Naive thymus-derived CD4-positive, alpha-beta T cell (primary cell): ENCODE measurements around the gene EPHX1. TPM values are rescaled to one million over a fixed set of nuclear protein-coding genes. Genes with fewer than 3 reads are reported as not detected.

Source experiments
- ATAC-seq: fragments of 150-1000 bp; cut with Tn5 transposase; 2 replicates; pipeline ENCODE4 v1.10.0; 2021; ENCODE audit warnings: mild to moderate bottlenecking, moderate library complexity
- CTCF ChIA-PET: fragments of 350-600 bp; sonication (Branson Sonifier 250); formaldehyde crosslinking; loops from one replicate; lab custom pipeline; 2021; ENCODE audit warnings: antibody characterized with exemption; lab: Charles Lee
- POLR2A ChIA-PET: fragments of 350-600 bp; sonication (Branson Sonifier 250); formaldehyde crosslinking; loops from one replicate; lab custom pipeline; 2021; ENCODE audit warnings: antibody characterized with exemption, inconsistent platforms; lab: Charles Lee
- DNase-seq, 9 donors: peaks; one replicate each; pipeline versions ENCODE4 v3.0.0 to v3.0.0-alpha.2; 2020 to 2022; ENCODE audit warnings: mixed read lengths in 1 of 9
- H3K27ac ChIP-seq: one replicate; pipeline ENCODE4 v1.7.0; 2013; ENCODE audit warnings: mild to moderate bottlenecking, low read depth, low read length, moderate library complexity
- H3K27me3 ChIP-seq, 2 donors: one replicate each; pipeline ENCODE4 v1.7.0; 2013; ENCODE audit warnings: low read length in 2 of 2, mild to moderate bottlenecking in 2 of 2, moderate library complexity in 2 of 2; ENCODE audit not compliant: control insufficient read depth in 2 of 2, insufficient read depth in 2 of 2
- H3K36me3 ChIP-seq, 3 experiments: 1 replicate in 2 of 3; 2 replicates in 1 of 3; pipeline ENCODE4 v1.7.0; 2013; ENCODE audit warnings: low read length in 3 of 3, mild to moderate bottlenecking in 3 of 3, moderate library complexity in 1 of 3; ENCODE audit not compliant: insufficient read depth in 3 of 3, control insufficient read depth in 2 of 3
- H3K4me1 ChIP-seq, 2 donors: one replicate each; pipeline ENCODE4 v1.7.0; 2013; ENCODE audit warnings: low read length in 2 of 2, mild to moderate bottlenecking in 2 of 2, moderate library complexity in 1 of 2; ENCODE audit not compliant: control insufficient read depth in 2 of 2, insufficient read depth in 2 of 2
- H3K4me3 ChIP-seq: 2 replicates; pipeline ENCODE4 v1.7.0; 2013; ENCODE audit warnings: mild to moderate bottlenecking, low read length
- H3K9me3 ChIP-seq, 3 experiments: 1 replicate in 2 of 3; 2 replicates in 1 of 3; pipeline ENCODE4 v1.7.0; 2013; ENCODE audit warnings: low read length in 3 of 3; ENCODE audit not compliant: control insufficient read depth in 2 of 3
- H3K27ac Mint-ChIP-seq, 9 donors: one replicate each; pipeline ENCODE4 v1.8.0; 2020 to 2022; ENCODE audit warnings: mixed read lengths in 9 of 9, mild to moderate bottlenecking in 8 of 9, moderate library complexity in 5 of 9, inconsistent platforms in 2 of 9
- H3K27me3 Mint-ChIP-seq, 5 donors: one replicate each; pipeline ENCODE4 v1.8.0; 2021 to 2022; ENCODE audit warnings: mixed read lengths in 5 of 5, mild to moderate bottlenecking in 1 of 5
- H3K36me3 Mint-ChIP-seq, 5 donors: one replicate each; pipeline ENCODE4 v1.8.0; 2020 to 2022; ENCODE audit warnings: mixed read lengths in 5 of 5, mild to moderate bottlenecking in 3 of 5, inconsistent platforms in 1 of 5
- H3K4me1 Mint-ChIP-seq, 7 donors: one replicate each; pipeline ENCODE4 v1.8.0; 2020 to 2022; ENCODE audit warnings: mixed read lengths in 7 of 7, mild to moderate bottlenecking in 3 of 7, inconsistent platforms in 1 of 7
- H3K4me3 Mint-ChIP-seq, 10 donors: one replicate each; pipeline ENCODE4 v1.8.0; 2020 to 2022; ENCODE audit warnings: mild to moderate bottlenecking in 10 of 10, mixed read lengths in 10 of 10, moderate library complexity in 6 of 10, inconsistent platforms in 2 of 10
- H3K9me3 Mint-ChIP-seq, 11 donors: one replicate each; pipeline ENCODE4 v1.8.0; 2020 to 2022; ENCODE audit warnings: mixed read lengths in 11 of 11, mild to moderate bottlenecking in 4 of 11, inconsistent platforms in 1 of 11, moderate library complexity in 1 of 11
- intact Hi-C, 2 donors: fragments of 100-400 bp; cut with micrococcal nuclease; formaldehyde crosslinking; loops; one replicate each; pipeline ENCODE4 v1.15.1; 2023
- polyA plus RNA-seq, 2 donors: library from polyadenylated mRNA; unstranded; fragments of 300-500 nt; fragmentation: Illumina TruSeq; gene quantifications; one replicate each; pipeline ENCODE4 v1.2.3, GENCODE V29; 2021
- total RNA-seq, 6 experiments: library from RNA in 5 of 6; stranded (reverse) in 5 of 6; gene quantifications; 1 replicate in 5 of 6; 2 replicates in 1 of 6; pipeline ENCODE4 v1.2.3 and lab custom pipeline; 2021 to 2026

Gene EPHX1
- total and polyA plus RNA-seq, 7 experiments from 2014 or later: 0.66 to 3.2 (median 2.0) TPM

DNA sequence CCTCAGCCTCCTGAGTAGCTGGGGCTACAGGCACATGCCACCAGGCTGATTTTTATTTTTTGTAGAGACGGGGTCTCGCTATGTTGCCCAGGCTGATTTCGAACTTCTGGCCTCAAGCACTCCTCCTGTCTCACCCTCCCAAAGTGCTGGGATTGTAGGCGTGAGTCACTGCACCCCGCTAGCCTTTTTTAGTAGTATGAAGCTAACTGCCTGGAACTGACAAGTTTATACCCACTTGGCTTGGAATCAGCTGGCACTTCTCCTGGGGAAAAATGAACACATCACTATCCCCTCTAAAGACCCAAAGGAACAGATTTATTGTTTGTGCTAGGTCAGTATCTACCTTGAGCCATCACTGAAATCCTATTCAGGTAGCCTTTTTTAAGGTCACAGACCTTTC lies 53.2 kb downstream of the EPHX1 start:
- no peaks in the 10 kb centered on the region for H3K9me3 Mint-ChIP-seq
- Histone ChIP-seq H3K27ac (no peak overlapping the region), H3K9me3 (no peaks in the 10 kb centered on the region), H3K27me3 (no peaks in the 10 kb centered on the region), H3K36me3 (peaks cover 54 to 100% (median 61%) of the 10 kb centered on the region in 3 experiments), H3K4me3 (no peak overlapping the region), H3K4me1 (peaks cover 25 to 32% of the 10 kb centered on the region in 2 donors)
- ChIA-PET CTCF (interaction anchor here (0.6 kb wide), 1 partner anchor 470 kb away, joined by 3 read pairs; no protein-coding TSS in a partner anchor), POLR2A (interaction anchor here (1.0 to 5.6 kb wide), 4 partner anchors 10 to 34 kb away, joined by 4 to 55 read pairs (median 13); partner anchors contain the start of gene TMEM63A)
- H3K4me3 Mint-ChIP-seq: no peak overlapping the region
- peak overlapping the region in 4 of 9 donors; percentile 8 to 59 (median 36) for H3K27ac Mint-ChIP-seq
- no peak for ATAC-seq
- H3K36me3 Mint-ChIP-seq: peaks cover 9 to 64% (median 44%) of the 10 kb centered on the region in 5 donors
- H3K27me3 Mint-ChIP-seq: no peaks in the 10 kb centered on the region
- H3K4me1 Mint-ChIP-seq: peaks cover 27 to 43% (median 36%) of the 10 kb centered on the region in 7 donors
- no peak for DNase-seq
- intact Hi-C loops: no loop called here

DNA sequence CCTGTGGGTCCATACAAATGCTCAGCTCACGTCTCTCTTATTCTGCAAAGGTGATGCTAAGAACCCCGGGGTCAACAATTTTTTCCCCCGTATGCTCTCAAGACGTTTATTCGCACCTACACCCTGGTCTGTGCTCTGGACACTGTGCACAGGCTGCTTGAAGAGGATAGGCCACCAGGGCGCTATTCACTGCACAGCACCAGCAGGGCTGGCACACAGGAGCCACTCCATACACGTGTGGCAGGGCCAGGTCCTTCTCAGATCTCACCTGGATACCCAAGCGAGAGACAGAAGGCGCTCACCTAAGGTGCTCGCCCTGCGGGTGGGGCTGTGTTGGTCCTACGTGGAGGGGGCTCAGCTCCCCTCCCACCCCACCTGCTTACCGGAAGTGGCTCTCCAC lies 55.6 kb downstream of the EPHX1 start:
- DNase-seq (peak in 1 of 9 donors; percentile 27), ATAC-seq (peak; percentile 34)
- Mint-ChIP-seq H3K36me3 (peaks cover 3 to 57% (median 35%) of the 10 kb centered on the region in 5 donors), H3K4me1 (peaks cover 31 to 51% (median 44%) of the 10 kb centered on the region in 7 donors), H3K9me3 (no peaks in the 10 kb centered on the region), H3K4me3 (peak overlapping the region in 6 of 10 donors; percentile 44 to 77 (median 70)), H3K27ac (peak overlapping the region in 8 of 9 donors; percentile 82 to 94 (median 86)), H3K27me3 (no peaks in the 10 kb centered on the region)
- Histone ChIP-seq H3K4me3 (no peak overlapping the region), H3K27ac (peak overlapping the region; percentile 68), H3K9me3 (no peaks in the 10 kb centered on the region), H3K27me3 (no peaks in the 10 kb centered on the region), H3K4me1 (peaks cover 25 to 32% of the 10 kb centered on the region in 2 donors), H3K36me3 (peaks cover 42 to 98% (median 58%) of the 10 kb centered on the region in 3 experiments)
- ChIA-PET POLR2A (interaction anchor here (0.7 to 5.6 kb wide), 8 partner anchors 9 to 46 kb away, joined by 3 to 55 read pairs (median 4); partner anchors contain the start of gene TMEM63A), CTCF (interaction anchor here (1.1 kb wide), 1 partner anchor 8 kb away, joined by 3 read pairs; no protein-coding TSS in a partner anchor)
- intact Hi-C loops: loop anchor here (5.0 kb wide), 1 partner anchor 88 kb away; the partner anchor contains the start of gene SRP9 (in 2 of the 2)

DNA sequence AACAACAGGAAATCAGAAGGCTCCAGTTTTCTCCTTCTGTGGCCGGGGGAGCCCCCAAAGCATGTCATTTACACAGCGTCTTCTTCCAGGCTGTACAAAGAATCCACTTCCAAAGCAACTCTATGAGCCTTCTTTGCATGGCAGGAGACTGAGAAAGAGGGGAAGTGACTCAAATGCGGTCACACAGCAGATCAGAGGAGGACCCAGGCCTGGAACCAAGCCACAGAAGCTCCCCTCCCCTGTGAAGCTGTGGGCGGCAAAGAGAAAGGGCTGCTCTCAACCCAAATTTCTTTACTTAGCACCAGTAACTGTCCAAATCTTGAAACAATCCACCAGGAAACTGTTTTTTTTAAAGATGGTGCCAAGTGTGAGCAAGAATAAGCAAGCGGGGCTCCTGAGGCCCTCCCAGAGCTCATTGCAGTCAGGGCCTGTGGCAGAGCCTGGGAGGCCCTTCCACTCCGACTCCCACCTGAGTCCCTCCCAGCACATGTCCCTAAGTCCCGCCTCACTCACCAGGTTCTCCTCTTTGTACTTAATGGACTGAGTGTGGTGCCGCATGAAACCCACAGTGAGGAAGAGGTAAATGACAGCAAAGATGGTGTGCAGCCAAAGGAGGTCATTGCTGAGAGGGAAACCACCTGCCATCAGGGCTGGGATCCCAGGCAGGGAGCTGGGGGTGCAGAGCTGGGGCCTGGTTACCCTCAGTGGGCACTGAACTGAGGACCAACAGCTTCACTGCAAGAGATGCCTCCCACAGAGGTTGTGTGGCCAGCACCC lies 56.3 kb downstream of the EPHX1 start:
- peaks cover 25 to 32% of the 10 kb centered on the region in 2 donors for H3K4me1 ChIP-seq

DNA sequence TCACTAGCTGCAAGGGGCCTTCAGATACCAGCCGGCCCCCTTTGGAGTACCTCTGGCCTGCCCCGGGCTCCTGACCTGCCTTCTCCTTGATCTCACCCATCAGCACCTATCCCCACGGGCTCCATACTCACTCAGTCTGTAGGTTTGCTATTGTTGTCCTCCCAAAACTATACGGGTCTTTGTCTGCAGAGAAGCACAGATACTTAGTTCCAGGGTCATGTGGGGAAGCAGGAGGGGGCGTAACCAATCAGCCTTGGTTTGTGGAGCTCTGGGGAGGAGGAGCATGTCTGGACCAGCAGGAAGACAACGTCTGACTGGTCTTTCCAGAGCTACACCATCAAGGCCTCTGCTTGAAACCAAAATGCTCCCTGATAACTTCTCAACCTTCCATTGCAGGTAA lies 57.1 kb downstream of the EPHX1 start:
- Mint-ChIP-seq H3K4me1 (peaks cover 38 to 65% (median 51%) of the 10 kb centered on the region in 7 donors), H3K36me3 (peaks cover 3 to 60% (median 38%) of the 10 kb centered on the region in 5 donors), H3K4me3 (peak overlapping the region in 9 of 10 donors; percentile 34 to 80 (median 65)), H3K27ac (peak overlapping the region in 8 of 9 donors; percentile 55 to 92 (median 84)), H3K27me3 (no peaks in the 10 kb centered on the region), H3K9me3 (no peaks in the 10 kb centered on the region)
- DNase-seq: no peak
- ATAC-seq: no peak
- Histone ChIP-seq H3K36me3 (peaks cover 42 to 98% (median 60%) of the 10 kb centered on the region in 3 experiments), H3K4me1 (peaks cover 25 to 32% of the 10 kb centered on the region in 2 donors), H3K27me3 (no peaks in the 10 kb centered on the region), H3K27ac (peak overlapping the region; percentile 68), H3K4me3 (no peak overlapping the region), H3K9me3 (no peaks in the 10 kb centered on the region)
- intact Hi-C loops: loop anchor here (1.0 to 5.0 kb wide), 6 partner anchors 14 to 90 kb away; partner anchors contain the start of gene SRP9 (in 2 of the 2)
- CTCF ChIA-PET: interaction anchor here (0.6 to 1.3 kb wide), 4 partner anchors 10 to 210 kb away, joined by 3 read pairs; no protein-coding TSS in a partner anchor
- POLR2A ChIA-PET: interaction anchor here (1.0 to 5.6 kb wide), 9 partner anchors 11 to 89 kb away, joined by 3 to 55 read pairs (median 4); partner anchors contain the start of genes SRP9 and TMEM63A

More for the DNA sequence above, 56.3 kb downstream of the EPHX1 start:
- no peaks in the 10 kb centered on the region for H3K27me3 Mint-ChIP-seq
- peak overlapping the region; percentile 68 to 94 (median 85) for H3K27ac Mint-ChIP-seq
- peak overlapping the region; percentile 44 to 80 (median 66) for H3K4me3 Mint-ChIP-seq
- H3K9me3 Mint-ChIP-seq: no peaks in the 10 kb centered on the region
- H3K4me1 Mint-ChIP-seq: peaks cover 36 to 58% (median 51%) of the 10 kb centered on the region in 7 donors
- intact Hi-C loops: loop anchor here (1.0 to 5.0 kb wide), 6 partner anchors 15 to 89 kb away; partner anchors contain the start of gene SRP9 (in 2 of the 2)
- Histone ChIP-seq H3K27me3 (no peaks in the 10 kb centered on the region), H3K36me3 (peaks cover 42 to 98% (median 62%) of the 10 kb centered on the region in 3 experiments), H3K4me3 (no peak overlapping the region), H3K27ac (peak overlapping the region; percentile 68), H3K9me3 (no peaks in the 10 kb centered on the region)
- POLR2A ChIA-PET: interaction anchor here (0.6 to 5.6 kb wide), 14 partner anchors 8 to 217 kb away, joined by 3 to 55 read pairs (median 4); partner anchors contain the start of genes SRP9 and TMEM63A
- DNase-seq (peak in 8 of 9 donors; percentile 58 to 78 (median 68)), ATAC-seq (peak; percentile 91)
- H3K36me3 Mint-ChIP-seq: peaks cover 3 to 59% (median 40%) of the 10 kb centered on the region in 5 donors
- CTCF ChIA-PET: interaction anchor here (0.6 to 1.1 kb wide), 3 partner anchors 8 to 209 kb away, joined by 3 read pairs; no protein-coding TSS in a partner anchor

DNA sequence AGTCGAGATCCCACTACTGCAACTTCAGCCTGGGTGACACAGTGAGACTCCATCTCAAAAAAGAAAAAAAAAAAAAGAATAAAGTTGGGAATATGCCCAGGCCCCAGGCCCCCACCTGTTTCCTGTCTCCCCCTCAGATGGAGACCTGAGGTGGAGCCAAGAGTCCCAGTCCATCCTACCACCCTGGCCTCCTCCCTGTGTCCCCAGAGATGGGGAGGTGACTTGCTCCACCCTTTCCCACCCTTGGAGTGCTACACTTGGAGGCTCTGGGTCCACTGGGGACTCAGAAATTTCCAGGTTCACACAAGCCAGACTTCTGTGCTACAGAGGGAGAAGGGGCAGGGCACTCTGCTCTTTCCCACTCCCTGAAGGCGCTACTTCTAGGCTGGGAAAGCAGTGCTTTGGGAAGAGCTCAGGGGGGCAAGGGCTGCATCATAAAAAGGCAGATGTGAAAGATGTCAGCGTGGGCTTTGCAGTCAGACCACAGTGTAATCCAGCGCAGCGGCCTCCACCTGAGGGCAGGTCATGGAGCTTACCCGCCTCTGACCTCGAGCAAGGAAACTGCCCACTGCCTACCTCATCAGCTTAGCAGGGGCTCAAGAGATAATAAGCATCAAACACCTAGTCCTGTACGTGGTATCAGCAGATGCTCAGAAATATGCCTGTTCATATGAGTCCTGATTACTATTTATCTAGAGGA lies 58.9 kb downstream of the EPHX1 start:
- intact Hi-C loops: loop anchor here (5.0 kb wide), 1 partner anchor 91 kb away; the partner anchor contains the start of gene SRP9 (in 2 of the 2)
- peak overlapping the region; percentile 51 for H3K27ac ChIP-seq
- POLR2A ChIA-PET: interaction anchor here (0.8 to 3.6 kb wide), 4 partner anchors 9 to 91 kb away, joined by 3 to 32 read pairs (median 3); partner anchors contain the start of genes SRP9 and TMEM63A
- Mint-ChIP-seq H3K9me3 (no peaks in the 10 kb centered on the region), H3K36me3 (peaks cover 3 to 60% (median 42%) of the 10 kb centered on the region in 5 donors), H3K4me3 (peak overlapping the region in 3 of 10 donors; percentile 13 to 51 (median 24)), H3K27me3 (no peaks in the 10 kb centered on the region), H3K4me1 (peaks cover 43 to 76% (median 61%) of the 10 kb centered on the region in 7 donors), H3K27ac (peak overlapping the region in 8 of 9 donors; percentile 53 to 90 (median 65))
- no peaks in the 10 kb centered on the region for H3K9me3 ChIP-seq
- no peak overlapping the region for H3K4me3 ChIP-seq
- CTCF ChIA-PET: no interaction called here
- peaks cover 43 to 98% (median 59%) of the 10 kb centered on the region in 3 experiments for H3K36me3 ChIP-seq
- ATAC-seq (no peak), DNase-seq (no peak)
- H3K4me1 ChIP-seq: peaks cover 25 to 32% of the 10 kb centered on the region in 2 donors
- no peaks in the 10 kb centered on the region for H3K27me3 ChIP-seq
